HG03108 (cell line): ENCODE data around the gene TBX20.
"Not testable (repeated sequence)": the region's sequence is repeated elsewhere in the genome, so short reads cannot be mapped to it uniquely, and the experiment has no call there.

Experiments
- ATAC-seq: cut with Tn5 transposase; IDR thresholded peaks from one replicate; pipeline ENCODE4 v1.9.1; 2021; ENCODE audit warnings: moderate library complexity; ENCODE audit not compliant: unreplicated experiment

Gene TBX20

DNA sequence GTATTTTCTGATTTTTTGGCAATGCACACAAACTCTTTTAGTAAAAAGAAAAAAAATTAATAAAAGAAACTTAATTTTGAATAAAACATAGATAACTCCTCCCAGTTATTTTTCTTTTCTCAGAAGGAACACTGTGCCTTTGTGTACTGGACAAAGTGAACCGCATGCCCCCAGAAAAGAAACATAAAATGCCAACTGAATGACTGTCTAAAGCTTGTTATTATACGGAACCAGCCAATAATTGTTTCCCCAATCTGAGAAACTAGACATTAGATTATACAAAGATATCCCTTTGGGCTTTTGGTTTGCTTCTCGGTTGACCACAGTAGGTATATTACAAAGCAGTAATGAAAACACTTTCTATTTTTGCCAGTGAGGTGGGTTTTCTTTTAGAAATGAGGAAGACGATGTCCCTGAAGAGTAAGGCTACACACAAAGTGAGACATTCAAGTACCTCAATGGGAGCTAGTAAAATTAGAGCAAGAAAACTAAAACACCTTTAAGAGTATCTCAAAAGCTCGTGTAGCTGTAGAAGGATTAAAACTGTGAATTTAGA, 25.3 kb downstream of the TBX20 start:
- not testable (repeated sequence) for ATAC-seq

DNA sequence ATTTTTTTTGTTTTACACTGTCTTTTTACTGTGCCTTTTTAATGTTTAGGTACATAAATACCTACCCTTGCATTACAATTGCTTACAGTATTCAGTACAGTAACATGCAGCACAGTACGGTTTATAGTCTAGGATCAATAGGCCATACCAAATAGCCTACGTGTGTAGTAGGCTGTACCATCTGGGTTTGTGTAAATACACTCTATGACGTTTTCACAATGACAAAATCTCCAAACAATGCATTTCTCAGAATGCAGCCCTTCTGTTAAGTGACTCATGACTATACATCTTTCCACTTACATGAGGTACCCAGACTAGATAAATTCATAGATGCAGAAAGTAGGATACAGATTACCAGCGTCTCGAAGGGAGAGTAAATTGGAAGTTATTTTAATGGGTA, 26.5 kb downstream of the TBX20 start:
- ATAC-seq: not testable (repeated sequence)

DNA sequence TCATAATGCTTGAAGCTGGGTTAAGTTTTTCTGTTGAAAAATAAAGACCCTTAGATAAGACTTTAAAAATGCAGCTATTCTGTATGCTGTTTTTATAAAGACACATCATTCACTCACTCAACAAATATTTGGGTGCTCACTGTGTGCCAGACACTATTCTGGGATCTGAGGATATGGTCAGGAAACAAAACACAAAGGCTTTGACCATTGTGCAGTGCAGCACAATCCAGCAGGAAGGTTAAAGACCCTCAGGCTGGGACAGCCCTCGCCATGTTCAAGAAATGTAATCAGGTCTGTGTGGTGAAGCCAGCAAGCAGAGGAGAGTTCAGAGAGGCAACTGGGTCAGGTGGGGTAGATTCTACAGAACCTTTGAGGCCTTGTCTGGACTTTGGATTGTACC, 31.5 kb downstream of the TBX20 start:
- ATAC-seq: not testable (repeated sequence)

DNA sequence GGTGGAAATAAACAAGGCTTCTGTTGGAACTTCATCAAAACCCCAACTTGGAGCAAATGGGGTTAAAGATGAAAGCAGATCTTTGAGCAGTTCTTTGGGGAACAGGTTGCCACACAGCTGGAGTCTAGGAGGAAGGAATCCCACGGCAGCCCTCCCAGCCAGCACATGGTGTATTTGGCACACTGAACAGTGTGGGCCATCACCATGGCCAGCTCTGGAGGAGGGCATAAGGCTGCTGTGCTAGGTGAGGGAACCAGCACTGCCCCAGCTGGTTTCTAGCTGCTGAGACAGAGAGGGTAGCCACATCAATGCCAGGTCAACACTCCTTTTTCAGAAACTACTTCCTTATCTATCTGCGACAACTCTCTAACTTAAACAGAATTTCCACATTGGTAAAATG, 33.7 kb downstream of the TBX20 start:
- ATAC-seq: not testable (repeated sequence)

DNA sequence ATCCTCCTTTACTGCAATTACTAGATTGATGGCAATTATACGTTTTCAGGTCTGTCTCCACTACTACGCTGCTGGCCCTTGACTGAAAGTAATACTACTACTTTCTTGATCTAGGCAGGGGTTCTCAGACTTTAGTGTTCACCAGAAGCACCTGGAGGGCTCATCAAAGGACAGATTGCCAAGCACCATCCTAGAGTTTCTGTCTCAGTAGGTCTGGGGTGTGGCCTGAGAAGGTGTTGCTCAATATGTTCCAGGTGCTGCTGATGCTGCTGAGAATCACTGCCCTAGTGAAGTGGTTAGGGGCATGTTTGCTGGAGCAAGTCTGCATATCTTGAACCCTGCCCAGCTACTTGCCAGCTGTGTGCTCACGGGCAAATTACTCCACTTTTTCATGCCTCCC, 37.9 kb downstream of the TBX20 start:
- ATAC-seq: not testable (repeated sequence)

DNA sequence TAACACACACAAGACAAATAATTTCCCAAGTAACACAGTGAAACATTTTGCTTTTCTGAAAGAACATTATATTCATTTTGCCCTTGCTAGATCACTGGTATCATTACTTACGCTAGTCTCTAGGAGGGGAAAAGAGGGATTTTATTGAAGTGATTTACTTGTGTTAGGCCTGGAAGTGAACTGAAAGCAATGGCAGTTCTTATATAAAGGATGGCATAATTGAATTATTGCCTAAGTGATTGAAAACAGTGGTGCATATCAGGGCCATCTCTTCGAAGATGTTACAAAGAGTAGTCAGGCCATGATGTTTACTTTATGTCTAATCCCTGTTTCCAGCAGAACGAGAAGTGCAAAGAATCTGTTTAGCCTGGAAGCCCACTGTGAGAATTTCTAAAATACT, 38.8 kb downstream of the TBX20 start:
- ATAC-seq: not testable (repeated sequence)

DNA sequence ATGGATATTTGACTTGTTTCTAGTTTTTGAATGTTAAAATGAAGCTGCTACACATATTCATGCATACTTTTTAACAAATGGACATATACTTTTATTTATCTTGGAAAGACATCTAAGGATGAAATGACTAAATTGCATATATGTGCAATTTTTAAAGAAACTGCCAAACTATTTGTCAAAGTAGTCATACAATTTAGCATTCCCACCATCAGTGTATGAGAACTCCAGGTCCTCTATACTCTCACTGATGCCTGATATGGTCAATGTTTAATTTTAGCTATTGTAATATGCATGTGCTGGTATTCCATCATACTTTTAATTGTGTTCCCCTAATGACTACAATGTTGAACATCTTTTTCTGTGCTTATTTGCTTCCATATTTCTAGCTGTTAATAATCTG, 47.0 kb downstream of the TBX20 start:
- not testable (repeated sequence) for ATAC-seq

DNA sequence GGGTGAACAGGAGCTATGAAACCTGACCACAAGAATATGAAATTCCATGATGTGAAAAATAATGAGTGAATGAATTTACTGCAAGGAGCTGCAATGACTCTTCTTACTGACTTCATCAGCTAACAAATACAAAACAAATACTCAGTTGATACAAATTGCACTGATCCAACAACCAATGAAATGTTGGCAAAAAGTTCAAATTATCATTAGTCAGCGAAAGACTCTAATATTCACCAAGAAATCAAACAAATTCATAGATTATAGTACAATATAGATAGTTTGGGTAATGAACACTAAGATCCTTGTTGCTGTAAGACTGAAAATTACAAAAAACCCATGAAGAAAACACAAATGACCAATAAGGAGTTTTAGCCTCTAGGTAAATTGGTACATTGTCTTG, 49.0 kb downstream of the TBX20 start:
- not testable (repeated sequence) for ATAC-seq

DNA sequence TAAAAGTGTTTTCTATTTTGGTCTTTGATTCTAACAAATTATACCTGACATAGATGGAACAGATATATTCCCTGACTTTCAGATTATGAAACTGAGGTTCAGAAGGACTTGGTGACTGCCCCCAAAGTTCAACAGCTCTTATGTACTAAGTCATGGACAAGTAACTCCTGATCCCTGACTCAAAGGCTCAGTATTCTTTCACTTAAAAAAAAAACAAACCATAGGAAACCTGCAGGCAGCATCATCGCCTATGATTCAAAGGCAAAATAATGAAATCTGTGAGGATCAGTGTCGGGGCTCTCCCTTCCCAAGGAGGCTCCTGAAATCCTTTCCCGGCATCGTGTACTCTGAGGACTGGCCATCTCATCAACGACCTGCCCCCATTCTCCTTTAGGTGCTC, 49.9 kb downstream of the TBX20 start:
- ATAC-seq: not testable (repeated sequence)

DNA sequence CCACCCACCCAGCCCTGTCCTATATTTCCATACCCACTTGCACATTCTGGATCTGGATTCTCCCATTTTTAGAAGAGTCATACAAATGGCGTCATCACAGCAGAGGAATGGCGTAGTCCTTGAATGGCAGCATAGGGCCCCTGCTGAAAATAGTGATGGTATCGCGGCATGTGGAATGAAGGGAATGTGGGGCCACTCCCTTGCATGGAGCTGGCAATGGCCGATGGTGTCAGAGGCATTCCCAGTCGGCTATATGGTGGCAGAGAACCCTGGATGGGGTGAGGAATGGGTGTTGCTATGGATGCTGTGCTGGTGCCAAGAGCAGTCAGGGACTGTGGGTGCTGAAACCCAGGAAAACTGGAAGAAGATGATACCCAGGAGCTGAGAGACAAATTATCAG, 51.5 kb downstream of the TBX20 start:
- not testable (repeated sequence) for ATAC-seq

DNA sequence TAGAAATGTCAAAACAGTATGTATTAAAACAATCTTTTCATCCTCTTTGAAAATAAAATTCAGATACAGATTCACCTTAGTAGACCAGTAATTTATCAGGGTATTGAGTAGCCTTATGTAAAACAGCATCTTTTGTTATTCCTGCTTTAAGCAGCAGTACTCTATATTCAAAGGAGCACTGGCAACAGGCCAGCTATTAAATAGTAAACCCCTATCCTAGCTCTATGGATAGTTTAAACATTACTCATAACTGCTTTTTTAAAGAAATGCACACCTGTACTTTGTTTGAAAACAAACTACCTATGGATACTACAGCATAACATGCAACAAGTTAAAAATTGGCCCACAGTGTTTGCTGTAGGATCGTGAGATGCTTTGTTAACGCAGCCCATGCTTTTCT, 53.7 kb downstream of the TBX20 start:
- ATAC-seq: not testable (repeated sequence)

DNA sequence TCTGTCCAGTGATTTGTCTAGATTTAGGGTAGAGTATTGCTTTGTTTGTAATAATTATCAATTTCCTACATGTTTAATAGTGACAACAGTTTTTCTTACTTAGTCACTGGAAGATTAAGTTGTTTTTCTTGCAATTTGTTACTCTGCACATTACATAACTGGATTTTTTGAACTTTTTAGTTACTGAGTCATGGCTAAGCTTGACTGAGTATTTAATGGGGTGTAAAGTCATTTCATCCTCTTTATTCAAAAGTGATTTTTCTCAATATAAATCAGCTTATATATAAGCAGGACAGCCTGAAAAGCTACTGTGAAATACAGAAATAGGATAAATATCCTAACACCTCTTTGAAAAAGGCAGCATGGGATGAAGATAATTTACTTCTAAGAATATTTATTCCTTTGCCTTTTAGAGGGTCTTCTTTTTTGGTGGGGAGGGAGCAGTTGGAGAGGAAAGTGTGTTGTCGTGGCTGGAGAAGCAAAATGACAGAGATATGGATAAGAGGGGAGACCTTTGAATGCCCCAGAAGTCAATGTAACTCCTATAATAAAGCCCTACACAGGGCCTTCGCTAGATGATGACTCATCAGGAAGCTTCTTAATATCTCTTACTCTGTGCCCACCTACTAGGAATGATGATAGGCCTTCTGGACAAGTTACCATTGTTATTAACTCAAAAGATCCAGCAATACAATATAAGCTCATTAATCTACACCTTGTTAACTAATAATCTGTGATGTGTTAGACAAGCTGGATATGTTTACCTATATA, 55.3 kb downstream of the TBX20 start:
- not testable (repeated sequence) for ATAC-seq

DNA sequence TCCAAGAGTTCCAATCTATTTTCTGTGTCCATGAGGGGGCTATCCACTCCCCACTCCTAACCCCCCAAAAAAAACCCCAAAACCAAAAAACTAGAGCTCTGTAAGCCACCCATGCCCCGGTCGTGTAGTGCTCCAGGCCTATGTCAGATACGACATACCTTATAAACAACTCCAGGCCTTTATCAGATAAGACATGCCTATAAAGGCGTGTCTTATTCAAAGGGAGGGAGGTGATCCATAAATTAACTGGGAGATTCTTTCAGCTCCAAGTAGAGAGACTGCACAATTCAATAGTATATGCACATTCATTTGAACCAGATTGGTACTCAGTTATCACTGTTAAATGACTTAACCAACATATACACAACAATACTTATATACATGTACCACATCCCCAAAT, 62.3 kb downstream of the TBX20 start:
- ATAC-seq: not testable (repeated sequence)

DNA sequence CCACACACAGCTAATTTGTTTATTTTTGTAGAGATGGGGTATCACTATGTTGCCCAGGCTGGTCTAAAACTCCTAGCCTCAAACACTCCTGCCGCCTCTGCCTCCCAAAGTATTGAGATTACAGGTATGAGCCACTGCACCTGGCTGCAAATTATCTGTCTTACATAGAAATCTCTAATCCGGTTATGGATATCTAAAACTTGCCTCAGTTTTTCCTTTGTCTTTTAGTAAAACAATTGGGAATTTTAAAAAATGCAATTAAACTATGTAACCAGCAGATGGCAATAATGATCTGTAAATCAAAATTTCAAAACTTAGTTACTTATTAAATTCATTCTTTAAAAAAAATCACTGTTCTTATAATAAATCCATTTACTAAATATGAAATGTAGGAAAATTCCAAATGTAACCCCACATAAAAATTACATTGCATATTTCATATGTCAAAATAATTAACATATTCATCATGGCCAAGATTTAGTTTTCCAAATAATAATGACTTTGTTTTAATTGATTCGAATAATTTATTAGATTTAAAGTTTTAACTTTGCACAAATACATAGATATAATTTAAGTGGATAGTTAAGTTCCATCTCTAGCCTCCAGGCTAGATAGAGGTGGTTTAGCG, 63.6 kb downstream of the TBX20 start:
- ATAC-seq: not testable (repeated sequence)

DNA sequence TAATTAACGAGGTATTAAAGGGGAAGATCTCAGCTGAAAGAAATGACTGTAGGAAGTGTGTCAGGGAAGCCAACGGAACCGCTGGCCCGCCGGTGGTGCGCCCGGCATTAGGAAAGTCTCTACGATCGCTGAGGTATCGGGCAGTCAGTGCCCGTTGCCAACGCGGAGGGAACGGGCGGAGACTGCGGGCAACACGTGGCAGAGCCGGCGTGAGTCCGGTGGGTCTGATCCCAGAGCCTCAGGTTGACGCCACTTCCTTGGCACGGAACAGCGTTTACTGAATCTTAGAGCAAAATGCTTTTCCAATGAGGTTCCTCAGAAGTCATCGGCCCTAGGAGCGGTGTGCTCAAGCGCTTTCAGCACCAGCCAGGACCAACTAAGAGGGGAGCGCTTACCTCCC, 67.1 kb downstream of the TBX20 start:
- ATAC-seq: not testable (repeated sequence)

DNA sequence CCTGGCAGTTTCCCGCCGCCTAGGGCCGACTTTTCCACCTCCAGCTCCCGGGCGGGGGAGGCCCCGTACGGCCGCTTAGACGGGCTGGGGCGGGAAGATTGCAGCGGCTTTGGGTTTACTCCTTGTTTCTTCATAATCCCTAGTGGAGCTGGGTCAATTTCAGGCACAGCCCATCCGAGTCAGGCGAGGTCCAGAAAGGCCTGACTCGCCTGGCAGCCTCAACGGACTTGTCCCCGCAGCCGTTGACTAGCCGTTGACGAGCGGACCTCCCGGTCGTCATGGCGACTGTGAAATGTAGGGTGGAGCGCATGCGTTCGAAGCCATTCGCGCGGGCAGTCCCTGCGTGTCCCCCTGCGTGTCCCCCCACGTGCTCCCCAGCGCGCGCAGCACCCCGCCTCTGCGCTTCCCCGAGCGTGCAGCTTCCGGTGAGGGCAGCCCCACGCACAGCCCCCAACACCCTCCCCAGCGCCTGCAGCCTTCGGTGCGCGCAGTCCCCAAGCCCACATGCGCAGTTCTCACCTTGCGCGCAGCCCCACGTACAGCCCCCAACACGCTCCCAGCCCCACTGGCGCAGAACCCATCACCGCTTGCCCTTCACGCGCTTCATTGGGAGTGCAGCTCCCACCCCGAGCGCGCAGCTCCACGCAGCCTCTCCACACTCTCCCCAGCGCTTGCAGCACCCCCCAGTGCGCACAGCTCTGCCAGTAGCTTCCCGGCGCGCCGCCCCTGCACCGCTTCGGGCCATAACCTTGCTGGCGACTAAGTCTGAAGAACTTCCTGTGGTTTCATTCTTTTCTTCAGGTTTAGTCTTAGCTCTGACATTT, 67.8 kb downstream of the TBX20 start:
- no peak for ATAC-seq

DNA sequence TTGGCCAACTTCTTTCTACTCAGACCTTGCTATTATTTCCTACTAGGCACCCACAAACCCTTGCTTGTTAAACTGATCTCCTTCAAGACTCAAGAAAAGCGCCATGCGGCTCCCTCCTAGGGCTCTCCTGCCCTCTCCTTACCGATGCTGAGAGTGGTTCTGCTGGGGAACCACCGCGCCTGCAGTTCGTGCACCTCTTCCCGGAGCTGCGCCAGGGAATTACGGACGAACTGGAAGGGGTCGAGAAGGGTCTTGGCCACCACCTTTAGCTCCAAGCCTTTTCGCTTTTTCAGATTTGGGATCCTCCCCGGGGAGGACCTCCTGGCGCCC, 68.4 kb downstream of the TBX20 start:
- ATAC-seq: not testable (repeated sequence)

DNA sequence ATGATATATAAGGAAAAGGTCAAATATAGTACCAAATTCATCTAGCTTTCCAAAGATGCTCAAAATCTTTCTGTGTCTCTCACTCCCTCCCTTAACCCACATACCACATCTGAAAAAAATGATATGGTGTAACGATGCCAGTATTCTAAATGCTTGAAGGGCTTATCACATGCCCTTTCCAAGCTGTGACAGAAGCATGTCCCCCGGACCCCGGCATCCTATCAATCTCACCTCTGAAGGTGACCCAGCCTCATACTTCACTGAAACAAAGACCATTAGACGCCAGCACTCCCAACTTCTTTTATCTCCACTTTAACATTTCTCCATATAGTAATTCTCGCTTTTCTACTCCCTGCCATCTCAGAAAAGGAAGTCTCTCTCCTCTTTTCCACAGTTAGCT, 68.9 kb downstream of the TBX20 start:
- not testable (repeated sequence) for ATAC-seq

DNA sequence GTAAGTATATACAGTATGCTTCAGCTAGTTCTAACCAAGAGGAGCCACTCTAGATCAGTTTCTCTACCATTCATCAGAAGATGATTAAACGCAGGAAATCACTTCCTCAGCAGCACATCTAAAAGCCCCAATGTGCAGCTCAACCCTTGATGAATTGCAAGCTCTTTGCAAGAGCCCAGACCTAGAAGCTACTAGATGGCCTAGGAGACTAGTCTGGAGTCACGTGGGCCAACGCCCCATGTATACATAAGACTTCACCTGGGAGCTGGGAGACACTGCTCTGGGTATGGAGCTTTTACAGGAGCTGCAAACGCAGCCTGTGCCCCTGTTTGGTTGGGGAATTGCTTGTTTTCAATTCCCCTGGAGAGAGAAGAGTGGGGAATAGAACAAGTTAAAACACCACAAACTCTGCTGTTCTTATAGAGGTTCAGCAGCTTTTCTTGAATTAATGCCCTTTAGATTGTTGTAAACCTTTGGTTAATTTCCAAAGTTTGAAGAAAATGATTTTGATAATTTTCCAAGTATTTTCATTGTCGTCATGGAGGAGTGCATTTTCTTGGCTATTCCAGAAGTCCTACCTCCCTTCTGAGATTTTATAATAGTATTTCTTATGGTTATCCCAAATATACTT, 69.9 kb downstream of the TBX20 start:
- ATAC-seq: not testable (repeated sequence)

DNA sequence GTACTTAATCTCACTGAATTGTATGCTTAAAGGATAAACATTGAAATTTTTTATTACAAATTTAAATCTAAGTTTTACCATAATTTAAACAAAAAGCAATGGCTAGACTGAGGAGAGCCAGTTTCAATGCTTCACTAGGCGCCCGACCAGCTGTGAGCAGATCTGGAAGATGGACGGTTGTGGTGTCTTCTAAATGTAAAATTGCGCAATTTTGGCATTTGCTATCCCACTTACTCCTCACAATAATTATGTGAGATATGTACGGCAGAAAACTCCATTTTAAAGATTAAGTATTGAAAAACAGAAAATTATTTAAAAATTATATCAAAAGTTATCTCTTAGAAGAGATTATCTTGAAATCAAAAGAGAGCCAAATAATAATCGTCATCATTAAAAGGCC, 73.2 kb downstream of the TBX20 start:
- not testable (repeated sequence) for ATAC-seq

DNA sequence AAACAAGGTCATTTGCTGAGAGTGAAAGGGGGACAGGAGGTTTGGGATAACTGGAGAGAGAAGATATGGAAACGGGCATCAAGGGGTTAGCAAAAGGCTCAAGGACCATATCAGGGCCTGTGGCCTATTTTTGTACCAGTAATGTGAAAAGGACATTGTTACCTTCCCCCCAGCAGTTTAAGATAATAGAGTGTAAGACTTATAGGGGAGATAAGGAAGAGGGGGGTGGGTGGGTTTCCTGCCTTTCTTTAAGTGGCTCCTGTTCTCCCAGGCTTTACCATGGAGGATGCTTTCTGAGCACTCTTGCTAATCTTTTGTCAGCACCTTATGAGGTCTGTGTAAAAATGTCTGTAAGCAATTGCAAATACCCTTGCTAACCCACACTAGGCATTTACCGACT, 80.7 kb downstream of the TBX20 start:
- not testable (repeated sequence) for ATAC-seq
